HG02870 (cell line): ENCODE results near the gene KDM4C.
A peak's percentile ranks its signal among the peaks of the same experiment; 100 is the strongest.
"Not testable (repeated sequence)": the region's sequence is repeated elsewhere in the genome, so short reads cannot be mapped to it uniquely, and the experiment has no call there.

Experiments
- ATAC-seq: cut with Tn5 transposase; IDR thresholded peaks from one replicate; pipeline ENCODE4 v1.9.1; 2021; ENCODE audit warnings: mild to moderate bottlenecking, moderate library complexity; ENCODE audit not compliant: unreplicated experiment

Gene KDM4C

GRCh38 chr9:6802926-6803325, 45.2 kb downstream of the KDM4C start:
- ATAC-seq: no peak

DNA sequence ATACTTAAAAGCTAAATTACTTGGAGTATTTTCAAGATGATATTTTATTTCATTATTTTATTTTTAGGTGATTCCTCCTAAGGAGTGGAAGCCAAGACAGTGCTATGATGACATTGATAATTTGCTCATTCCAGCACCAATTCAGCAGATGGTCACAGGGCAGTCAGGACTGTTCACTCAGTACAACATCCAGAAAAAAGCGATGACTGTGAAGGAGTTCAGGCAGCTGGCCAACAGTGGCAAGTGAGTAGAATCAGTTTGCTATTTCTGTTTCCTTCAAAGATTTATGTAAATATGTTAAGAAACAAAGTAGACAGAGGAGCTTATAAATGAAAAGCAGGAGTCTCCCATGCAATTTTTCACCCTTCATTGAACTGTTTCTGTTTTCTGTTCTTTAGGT, 47.8 kb downstream of the KDM4C start:
- ATAC-seq: no peak

- not testable (repeated sequence) for ATAC-seq
Measured at GRCh38 chr9:6806318-6806717, 48.5 kb downstream of the KDM4C start.

GRCh38 chr9:6807669-6808068, 49.9 kb downstream of the KDM4C start:
- not testable (repeated sequence) for ATAC-seq

GRCh38 chr9:6811436-6811835, 53.7 kb downstream of the KDM4C start:
- ATAC-seq: no peak

- peak; percentile 55 for ATAC-seq
Measured at GRCh38 chr9:6816581-6816980, 58.8 kb downstream of the KDM4C start.

DNA sequence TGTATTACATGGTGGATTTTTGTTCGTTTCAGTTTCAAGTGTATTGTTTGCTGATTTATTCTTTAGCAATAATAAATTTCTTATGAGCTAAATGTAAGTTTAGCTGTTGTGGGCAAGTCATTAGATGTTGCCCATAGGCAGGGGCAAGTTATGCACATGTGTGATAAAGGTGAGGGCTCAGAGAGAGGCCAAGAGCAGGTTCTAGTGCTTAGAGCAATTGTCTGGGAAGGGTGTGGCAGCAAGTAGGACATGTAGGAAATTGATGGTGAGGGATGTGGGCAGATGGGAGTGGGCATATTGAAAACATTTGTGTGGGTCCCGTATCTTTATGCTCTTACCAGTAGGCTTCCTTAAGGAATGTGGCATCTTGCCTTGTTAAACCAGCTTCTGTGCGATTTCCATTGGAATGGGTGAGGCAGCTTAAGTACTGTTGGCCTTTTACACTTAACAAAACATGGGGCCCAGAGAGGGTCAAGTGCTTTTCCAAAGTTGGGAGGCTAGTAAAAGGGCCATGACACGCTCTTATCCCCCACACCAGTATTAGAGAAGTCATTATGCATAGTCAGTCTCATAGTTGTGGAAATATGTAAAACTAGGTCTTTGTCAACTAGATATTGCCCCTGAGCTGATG, 60.6 kb downstream of the KDM4C start:
- ATAC-seq: no peak

DNA sequence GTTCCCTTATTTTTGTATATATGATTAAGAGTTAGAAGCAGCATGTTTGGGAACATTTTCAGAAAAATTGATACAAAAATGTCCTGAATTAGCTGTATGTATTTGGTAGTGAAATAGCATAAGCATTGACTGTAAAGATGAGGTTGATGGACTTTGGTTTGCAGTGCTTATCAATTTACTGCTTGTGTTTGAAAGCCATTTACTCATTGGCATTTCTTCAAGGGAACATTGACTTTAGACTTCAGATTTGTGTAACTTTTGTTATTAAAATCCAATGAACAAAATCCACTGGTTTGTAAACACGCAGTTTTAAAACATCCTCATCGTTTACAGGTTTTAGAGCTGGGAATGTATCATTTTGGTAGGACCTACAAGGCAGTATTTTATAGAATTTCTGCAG, 61.3 kb downstream of the KDM4C start:
- ATAC-seq: no peak

DNA sequence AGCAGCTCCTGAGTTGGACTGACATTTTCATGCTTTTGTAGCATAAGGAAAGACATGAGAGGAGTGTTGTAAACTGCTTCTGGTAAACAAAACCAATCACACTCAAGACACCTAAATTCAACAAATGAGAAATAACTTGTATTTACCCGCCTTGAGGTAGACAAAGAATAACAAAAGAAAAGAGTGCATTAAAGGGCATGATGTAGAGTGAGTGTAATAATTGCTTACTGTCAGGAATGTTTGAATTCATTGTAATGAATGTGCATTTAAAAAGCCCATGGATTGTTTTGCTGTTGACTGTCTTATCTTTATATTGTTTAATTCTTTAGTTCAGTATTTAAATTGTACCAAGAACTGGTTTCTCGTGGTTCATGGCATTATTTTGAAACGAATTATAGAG, 61.8 kb downstream of the KDM4C start:
- no peak for ATAC-seq

DNA sequence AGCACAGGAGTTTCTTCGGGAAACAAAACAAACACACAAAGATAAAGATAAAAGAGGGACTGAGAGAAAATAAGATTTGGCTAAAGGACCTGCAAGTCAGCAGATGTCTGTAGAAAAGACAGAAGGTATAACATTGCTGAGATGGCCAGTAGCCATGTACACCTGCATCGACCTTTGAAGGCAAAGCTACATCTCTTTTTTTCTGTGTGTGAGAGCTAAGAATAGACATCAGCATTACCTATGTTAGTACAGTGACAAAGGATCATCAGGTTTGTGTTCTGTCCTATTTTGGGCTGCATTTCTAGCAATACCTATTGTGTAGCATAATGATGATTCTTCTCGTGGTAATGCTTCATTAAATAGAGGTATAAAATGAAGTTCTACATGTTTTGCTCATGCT, 64.9 kb downstream of the KDM4C start:
- ATAC-seq: no peak

DNA sequence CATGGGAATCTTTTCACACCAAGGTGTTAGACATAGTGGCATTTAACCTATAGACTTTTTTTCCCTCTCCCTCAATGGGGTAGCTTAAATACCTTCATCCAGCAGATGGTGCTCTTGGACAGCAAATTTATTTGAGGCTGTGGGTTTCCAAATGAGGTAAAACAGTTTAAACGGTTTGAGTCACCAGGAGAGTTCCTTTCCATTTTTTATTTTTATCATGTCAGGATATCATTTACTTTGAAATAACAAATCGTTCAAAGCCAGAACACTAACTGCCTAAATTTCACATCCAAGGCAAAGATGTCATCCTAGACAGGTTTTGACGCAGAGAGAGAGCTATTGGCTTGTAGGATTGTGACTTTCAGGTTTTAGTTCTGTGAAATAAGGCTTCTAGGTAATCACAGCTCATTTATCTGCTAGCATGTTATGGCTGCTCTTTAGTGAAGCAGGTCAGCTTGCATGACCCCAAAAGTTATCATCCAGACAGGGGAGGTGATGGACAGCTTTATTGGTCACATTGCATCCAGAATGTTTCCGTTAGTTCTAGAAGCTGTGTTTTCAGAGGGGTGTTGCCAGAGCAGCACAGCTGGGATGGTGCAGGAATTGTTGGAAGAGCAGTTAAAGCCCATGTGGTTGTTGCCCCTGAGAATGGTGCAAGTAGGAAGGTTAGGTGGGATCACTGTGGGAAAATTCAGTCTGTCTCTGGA, 69.8 kb downstream of the KDM4C start:
- ATAC-seq: peak; percentile 49

- no peak for ATAC-seq
Measured at GRCh38 chr9:6829027-6829426, 71.3 kb downstream of the KDM4C start.

DNA sequence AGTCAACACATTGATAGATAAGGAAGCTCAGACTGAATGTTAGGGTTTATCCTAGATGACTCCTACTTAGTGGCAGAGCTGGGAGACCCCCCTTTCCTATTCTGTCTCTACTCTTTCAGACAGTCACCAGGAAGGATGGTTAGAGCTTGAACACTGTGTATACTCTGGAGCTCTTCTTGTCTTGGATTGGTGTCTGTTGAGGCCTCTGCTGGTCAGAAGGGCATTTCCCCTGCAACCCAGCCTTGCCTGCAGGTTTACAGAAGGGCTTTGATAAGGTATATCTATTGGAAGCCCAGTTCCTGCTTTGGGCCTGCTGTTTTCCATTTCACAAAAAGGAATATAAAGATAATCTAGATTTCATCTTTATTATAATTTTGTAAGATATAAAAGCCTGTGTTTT, 71.8 kb downstream of the KDM4C start:
- no peak for ATAC-seq

- ATAC-seq: no peak
Measured at GRCh38 chr9:6833518-6834192, 75.9 kb downstream of the KDM4C start.

DNA sequence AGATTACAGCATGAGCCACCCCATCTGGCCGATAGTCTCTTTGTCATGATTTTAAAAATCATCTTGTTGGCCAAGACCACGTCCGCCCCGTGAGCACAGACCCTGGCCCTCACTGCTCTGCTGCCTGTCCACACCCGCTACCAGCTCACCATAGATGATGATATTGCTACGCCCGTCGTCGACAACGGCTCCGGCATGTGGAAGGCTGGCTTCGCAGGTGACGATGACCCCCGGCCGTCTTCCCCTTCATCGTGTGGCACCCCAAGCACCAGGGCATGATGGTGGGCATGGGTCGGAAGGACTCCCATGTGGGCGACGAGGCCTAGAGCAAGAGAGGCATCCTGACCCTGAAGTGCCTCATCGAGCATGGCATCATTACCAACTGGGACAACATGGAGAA, 76.5 kb downstream of the KDM4C start:
- no peak for ATAC-seq

DNA sequence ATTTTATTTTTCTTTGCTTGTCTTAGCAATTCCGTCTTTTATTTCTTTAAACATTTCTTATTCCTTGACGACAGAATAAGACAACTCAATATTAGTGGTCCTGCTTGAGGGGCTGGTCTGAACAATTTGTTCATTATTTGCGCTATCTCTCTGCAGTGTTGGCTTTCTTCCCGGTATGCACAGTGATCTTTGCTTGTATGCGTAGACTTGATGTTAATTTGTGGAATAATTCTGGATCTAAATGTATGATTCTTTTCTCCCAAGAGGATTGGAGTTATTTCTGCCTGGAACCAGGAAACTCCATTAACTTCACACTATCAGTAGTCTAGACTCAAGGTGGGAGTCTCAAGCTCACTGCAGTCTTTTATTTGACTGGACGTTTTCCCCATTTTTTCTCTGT, 80.4 kb downstream of the KDM4C start:
- no peak for ATAC-seq

DNA sequence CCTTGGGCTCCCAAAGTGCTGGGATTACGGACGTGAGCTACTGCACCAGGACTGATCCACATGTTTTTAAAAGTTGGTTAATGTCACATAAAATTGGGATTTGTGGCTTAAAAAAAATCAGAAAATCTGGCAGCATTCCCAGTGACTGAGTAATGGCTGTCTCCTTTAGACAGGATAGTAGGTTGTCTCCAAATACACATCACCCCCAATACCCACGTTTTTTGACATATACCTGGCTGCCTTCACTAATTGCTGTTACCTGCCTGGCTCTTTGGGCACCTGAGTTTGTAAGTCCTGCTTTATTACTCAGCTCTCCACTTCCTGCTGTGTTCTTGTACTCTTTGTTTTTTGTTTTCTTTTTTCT, 84.8 kb downstream of the KDM4C start:
- ATAC-seq: no peak

DNA sequence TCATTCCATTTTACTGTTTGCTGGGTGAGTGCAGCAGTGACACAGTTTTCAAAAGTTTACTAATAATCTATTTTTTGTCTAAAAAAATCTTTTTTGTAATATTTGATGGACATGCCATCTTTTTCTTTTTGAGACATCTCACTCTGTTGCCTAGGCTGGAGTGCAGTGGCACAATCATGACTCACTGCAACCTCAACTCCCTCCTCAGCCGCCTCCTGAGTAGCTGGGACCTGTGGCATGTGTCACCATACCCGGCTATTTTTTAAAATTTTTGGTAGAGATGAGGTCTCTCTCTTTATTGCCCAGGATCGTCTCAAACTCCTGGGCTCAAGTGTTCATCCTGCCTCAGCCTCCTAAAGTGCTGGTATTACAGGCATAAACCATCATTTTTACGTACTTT, 86.0 kb downstream of the KDM4C start:
- no peak for ATAC-seq

DNA sequence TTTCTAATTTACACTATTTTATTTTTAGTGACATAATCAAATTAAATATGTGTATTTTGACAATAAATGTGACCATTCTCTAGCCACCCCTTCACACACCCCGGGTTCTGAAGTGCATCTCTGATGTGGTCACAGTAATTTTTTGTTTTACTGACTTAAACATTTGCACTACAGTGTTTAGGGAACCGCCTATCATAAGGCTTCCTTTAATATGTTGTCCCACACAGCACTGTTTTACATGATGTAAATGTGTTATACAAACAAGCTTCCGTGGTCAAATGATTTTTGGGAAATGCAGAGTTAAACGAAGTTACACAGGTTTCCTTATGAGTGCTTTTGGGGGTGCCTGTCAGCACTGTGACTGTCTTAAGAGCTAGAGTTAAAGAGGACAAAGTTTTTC, 86.5 kb downstream of the KDM4C start:
- no peak for ATAC-seq

GRCh38 chr9:6845128-6845826, 87.5 kb downstream of the KDM4C start:
- no peak for ATAC-seq

GRCh38 chr9:6845880-6846279, 88.1 kb downstream of the KDM4C start:
- no peak for ATAC-seq
